Neural cell (in vitro differentiated cells): ENCODE results near the gene SMG6. TPM values are rescaled to one million over a fixed set of nuclear protein-coding genes. Genes with fewer than 3 reads are reported as not detected.

Source experiments
- H2AFZ ChIP-seq: fragments of 200-600, 300-800 bp; sonication (generic), shearing (Covaris generic); 2 replicates; pipeline ENCODE4 v1.6.0; 2014; ENCODE audit warnings: low read depth, mild to moderate bottlenecking, antibody characterized with exemption, low read length, moderate library complexity
- H3F3A ChIP-seq: fragments of 200-600 bp; shearing (Covaris generic); 2 replicates; pipeline ENCODE4 v1.6.1; 2016; ENCODE audit warnings: mild to moderate bottlenecking, moderate library complexity, mixed read lengths, antibody characterized with exemption, low read length; ENCODE audit not compliant: insufficient read depth, poor library complexity, severe bottlenecking
- H3K27ac ChIP-seq: fragments of 200-600, 300-800 bp; sonication (generic), shearing (Covaris generic); 2 replicates; pipeline ENCODE4 v1.5.1; 2014; ENCODE audit warnings: mild to moderate bottlenecking, low read length, moderate library complexity
- H3K27me3 ChIP-seq: fragments of 300-800, 200-600 bp; sonication (generic), shearing (Covaris generic); 2 replicates; pipeline ENCODE4 v1.6.0; 2014; ENCODE audit warnings: mild to moderate bottlenecking, low read depth, low read length, moderate library complexity; ENCODE audit not compliant: insufficient read depth
- H3K36me3 ChIP-seq: fragments of 300-800, 200-600 bp; sonication (generic), shearing (Covaris generic); 2 replicates; pipeline ENCODE4 v1.5.1; 2014; ENCODE audit warnings: mild to moderate bottlenecking, antibody characterized with exemption, low read length, moderate library complexity; ENCODE audit not compliant: insufficient read depth
- H3K4me2 ChIP-seq: fragments of 300-800, 200-600 bp; sonication (generic), shearing (Covaris generic); 2 replicates; pipeline ENCODE4 v1.6.0; 2014; ENCODE audit warnings: mild to moderate bottlenecking, low read length
- H3K4me3 ChIP-seq: fragments of 300-800, 200-600 bp; sonication (generic), shearing (Covaris generic); 2 replicates; pipeline ENCODE4 v1.5.1; 2014; ENCODE audit warnings: mild to moderate bottlenecking, low read length, moderate library complexity
- H3K79me2 ChIP-seq: fragments of 200-600 bp; shearing (Covaris generic); replicated peaks from 2 replicates; pipeline ENCODE4 v1.6.0; 2014; ENCODE audit warnings: mild to moderate bottlenecking, low read length, moderate library complexity; ENCODE audit not compliant: insufficient read depth
- H3K9ac ChIP-seq: fragments of 300-800, 200-600 bp; sonication (generic), shearing (Covaris generic); 2 replicates; pipeline ENCODE4 v1.6.1; 2016; ENCODE audit warnings: mild to moderate bottlenecking, low read length, mixed read lengths
- H3K9me2 ChIP-seq: fragments of 200-600 bp; shearing (Covaris generic); 2 replicates; pipeline ENCODE4 v1.6.1; 2016; ENCODE audit warnings: mild to moderate bottlenecking, low read length, mixed read lengths; ENCODE audit not compliant: insufficient read depth
- H3K9me3 ChIP-seq: fragments of 200-600, 300-800 bp; sonication (generic), shearing (Covaris generic); 2 replicates; pipeline ENCODE4 v1.6.1; 2016; ENCODE audit warnings: mild to moderate bottlenecking, mixed run types, low read length, moderate library complexity, mixed read lengths
- H4K20me1 ChIP-seq: fragments of 200-600 bp; shearing (Covaris generic); 2 replicates; pipeline ENCODE4 v1.6.1; 2016; ENCODE audit warnings: mild to moderate bottlenecking, mixed run types; ENCODE audit not compliant: insufficient read depth
- CTCF ChIP-seq: fragments of 450-650 bp; IDR thresholded peaks from 2 replicates; pipeline ENCODE4 v1.5.1; 2014; ENCODE audit warnings: antibody characterized with exemption, mild to moderate bottlenecking, moderate library complexity; ENCODE audit not compliant: poor library complexity, severe bottlenecking
- EP300 ChIP-seq: fragments of 450-650 bp; conservative IDR thresholded peaks from 2 replicates; pipeline ENCODE4 v1.6.1; 2014; ENCODE audit warnings: antibody characterized with exemption, mild to moderate bottlenecking, moderate library complexity; ENCODE audit not compliant: poor library complexity, severe bottlenecking
- EZH2 ChIP-seq: fragments of 200-600, 300-800 bp; shearing (Covaris generic), sonication (generic); IDR thresholded peaks from 2 replicates; pipeline ENCODE4 v1.6.1; 2014; ENCODE audit warnings: antibody characterized with exemption, low read length, borderline replicate concordance, mild to moderate bottlenecking; ENCODE audit not compliant: insufficient read depth, poor library complexity, severe bottlenecking
- MXI1 ChIP-seq: fragments of 450-650 bp; conservative IDR thresholded peaks from 2 replicates; pipeline ENCODE4 v1.6.1; 2014; ENCODE audit warnings: antibody characterized with exemption, mild to moderate bottlenecking; ENCODE audit not compliant: poor library complexity, severe bottlenecking
- POLR2AphosphoS5 ChIP-seq: IDR thresholded peaks from 2 replicates; pipeline ENCODE4 v1.6.1; 2012
- RAD21 ChIP-seq: fragments of 450-650 bp; conservative IDR thresholded peaks from 2 replicates; pipeline ENCODE4 v1.6.1; 2014; ENCODE audit warnings: antibody characterized with exemption, mild to moderate bottlenecking, moderate library complexity
- REST ChIP-seq: IDR thresholded peaks from 2 replicates; pipeline ENCODE4 v1.6.1; 2012; ENCODE audit warnings: borderline replicate concordance
- SMC3 ChIP-seq: fragments of 450-650 bp; conservative IDR thresholded peaks from 2 replicates; pipeline ENCODE4 v1.6.1; 2014; ENCODE audit warnings: antibody characterized with exemption, mild to moderate bottlenecking, moderate library complexity; ENCODE audit not compliant: poor library complexity
- TAF1 ChIP-seq: IDR thresholded peaks from 2 replicates; pipeline ENCODE4 v1.6.1; 2012; ENCODE audit warnings: low read depth
- polyA plus RNA-seq: library from polyadenylated mRNA; depleted of rRNA; stranded (reverse); fragments of >200 nt; gene quantifications from 2 replicates; pipeline ENCODE4 v1.2.3, GENCODE V29; 2014

Gene SMG6
- polyA plus RNA-seq, 1 donor from 2014 or later, result 13.9 TPM

DNA sequence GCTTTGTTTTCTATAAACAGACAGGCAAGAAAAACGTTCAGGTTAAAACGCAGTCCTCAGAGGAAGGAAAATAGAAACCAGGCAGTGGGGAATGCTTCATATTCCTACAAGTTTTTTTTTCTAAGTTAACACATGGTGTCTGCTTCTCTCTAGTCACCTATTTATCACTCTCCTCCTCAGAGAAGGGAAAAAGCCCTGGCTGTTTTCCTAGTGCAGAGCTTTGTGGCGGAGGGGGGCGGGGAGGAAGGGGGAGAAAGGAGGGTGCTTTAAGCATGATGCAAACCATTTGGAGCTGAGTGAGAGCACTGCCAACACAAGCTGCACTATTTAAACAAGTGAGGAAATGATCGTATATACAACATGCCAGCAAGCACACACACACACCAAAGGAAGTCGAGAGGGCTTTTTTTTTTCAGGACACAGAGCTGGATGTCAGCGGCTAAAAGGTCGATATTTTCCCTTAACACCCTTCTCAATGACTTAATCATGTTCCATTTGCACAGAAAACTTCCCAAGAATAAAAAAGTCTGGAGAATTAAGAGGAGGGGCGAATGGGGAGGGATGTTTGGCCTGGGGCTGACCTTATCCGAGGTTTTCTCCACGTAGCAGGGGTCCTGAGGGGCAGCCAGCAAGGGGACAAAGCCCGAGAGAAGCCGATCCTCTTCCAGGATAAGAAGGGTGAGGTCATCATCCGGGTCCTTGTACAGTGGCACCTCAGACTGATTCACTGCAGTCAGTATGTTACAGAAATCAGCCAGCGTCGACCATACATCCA is 131.3 kb downstream of the SMG6 start:
- Histone ChIP-seq H3K9me3 (no peaks in the 10 kb centered on the region), H3K36me3 (no peaks in the 10 kb centered on the region), H4K20me1 (no peaks in the 10 kb centered on the region), H3K9me2 (no peaks in the 10 kb centered on the region), H3K79me2 (no peaks in the 10 kb centered on the region), H3K4me3 (no peak overlapping the region), H3K9ac (no peak overlapping the region), H3K27me3 (no peaks in the 10 kb centered on the region), H2AFZ (no peak overlapping the region), H3K4me2 (no peak overlapping the region), H3K27ac (no peak overlapping the region), H3F3A (no peaks in the 10 kb centered on the region)
- TF ChIP-seq RAD21 (no peak), MXI1 (no peak), EZH2 (no peak), POLR2AphosphoS5 (no peak), REST (no peak), EP300 (no peak), TAF1 (no peak)

DNA sequence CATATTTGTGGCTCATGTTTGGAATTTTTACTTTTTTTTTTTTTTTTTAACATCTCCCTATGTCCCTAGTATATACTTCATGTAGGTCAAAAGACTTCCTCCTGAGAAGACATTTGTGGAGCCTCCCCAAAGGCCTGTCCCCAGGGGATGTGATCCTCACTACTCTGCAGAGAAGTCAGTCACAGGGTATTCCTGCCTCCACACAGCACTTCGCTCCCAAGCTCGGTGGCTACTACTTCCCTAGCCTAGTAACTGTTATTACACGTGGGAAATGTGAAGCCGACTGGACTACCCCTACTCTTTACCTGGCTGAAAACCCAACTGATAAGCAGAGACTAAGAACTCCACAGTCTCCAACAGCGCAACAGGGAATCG is 131.9 kb downstream of the SMG6 start:
- Histone ChIP-seq H4K20me1 (no peaks in the 10 kb centered on the region), H3K9ac (no peak overlapping the region), H3K79me2 (no peaks in the 10 kb centered on the region), H3F3A (no peaks in the 10 kb centered on the region), H3K9me2 (no peaks in the 10 kb centered on the region), H3K27me3 (no peaks in the 10 kb centered on the region), H3K27ac (no peak overlapping the region), H2AFZ (no peak overlapping the region), H3K4me2 (no peak overlapping the region), H3K4me3 (no peak overlapping the region), H3K36me3 (no peaks in the 10 kb centered on the region), H3K9me3 (no peaks in the 10 kb centered on the region)
- TF ChIP-seq SMC3, result no peak
- no peak for TF ChIP-seq EP300

DNA sequence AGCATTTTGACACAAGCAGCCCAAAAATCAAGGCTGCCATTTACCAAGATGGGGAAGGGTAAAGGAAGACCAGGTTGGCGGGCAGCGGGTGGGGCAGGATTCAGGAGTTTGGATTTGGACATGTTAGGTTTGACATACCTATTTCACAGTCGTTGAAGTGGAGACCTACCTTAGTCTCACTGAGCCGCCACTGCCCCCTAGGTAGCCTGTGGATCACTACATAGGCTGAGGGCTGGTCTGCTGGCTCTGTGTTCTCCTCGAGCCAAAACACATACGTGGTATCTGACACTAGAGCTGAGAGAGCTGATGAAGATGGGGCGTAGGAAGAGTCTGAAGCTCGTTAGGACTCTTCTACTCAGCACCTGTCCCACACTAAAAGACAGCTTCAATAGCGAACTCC is 133.6 kb downstream of the SMG6 start:
- H2AFZ ChIP-seq, result no peak overlapping the region
- H3K9me3 ChIP-seq, result no peaks in the 10 kb centered on the region
- no peak overlapping the region for H3K4me2 ChIP-seq
- no peaks in the 10 kb centered on the region for H3K79me2 ChIP-seq
- H3K9me2 ChIP-seq, result no peaks in the 10 kb centered on the region
- no peak overlapping the region for H3K9ac ChIP-seq
- H4K20me1 ChIP-seq, result no peaks in the 10 kb centered on the region
- H3K36me3 ChIP-seq, result no peaks in the 10 kb centered on the region
- TF ChIP-seq RAD21 (no peak), EP300 (no peak), REST (no peak), MXI1 (no peak), SMC3 (no peak), CTCF (no peak), EZH2 (no peak), TAF1 (no peak), POLR2AphosphoS5 (no peak)
- H3K27me3 ChIP-seq, result no peaks in the 10 kb centered on the region
- H3F3A ChIP-seq, result no peaks in the 10 kb centered on the region
- no peak overlapping the region for H3K4me3 ChIP-seq
- H3K27ac ChIP-seq, result no peak overlapping the region
